Suprapubic skin (tissue), 3 donors: ENCODE results near the gene CCDC137.

Source experiments
- POLR2AphosphoS5 ChIP-seq, 3 donors: sonication (generic); formaldehyde crosslinking; IDR thresholded peaks; one replicate each; pipeline ENCODE4 v1.6.1; 2017; ENCODE audit warnings: antibody characterized with exemption in 3 of 3
- TF ChIP-seq, protein P1 (sequence below), 2 donors: fragments of 200-600 bp in 1 of 2; fragments of 450-650 bp in 1 of 2; sonication (generic) in 1 of 2; IDR thresholded peaks; one replicate each; pipeline ENCODE4 v1.5.1; 2016 to 2019; ENCODE audit warnings: antibody characterized with exemption in 2 of 2, mild to moderate bottlenecking in 1 of 2, moderate library complexity in 1 of 2

DNA sequence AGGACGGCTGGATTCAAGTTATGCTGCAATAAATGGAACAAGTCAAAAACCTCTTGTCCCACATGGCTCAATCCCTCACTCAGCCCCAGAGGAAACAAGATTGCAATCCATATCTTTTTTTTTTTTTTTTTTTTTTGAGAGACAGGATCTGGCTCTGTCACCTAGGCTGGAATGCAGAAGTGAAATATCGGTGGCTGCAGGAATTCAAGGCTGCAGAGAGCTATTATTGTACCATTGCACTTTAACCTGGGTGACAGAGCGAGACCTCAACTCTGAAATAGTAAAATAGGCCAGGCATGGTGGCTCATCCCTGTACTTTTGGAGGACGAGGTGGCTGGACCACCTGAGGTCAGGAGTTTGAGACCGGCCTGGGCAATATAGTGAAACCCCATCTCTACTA, 7.5 kb upstream of the CCDC137 start:
- TF ChIP-seq, protein P1, sequence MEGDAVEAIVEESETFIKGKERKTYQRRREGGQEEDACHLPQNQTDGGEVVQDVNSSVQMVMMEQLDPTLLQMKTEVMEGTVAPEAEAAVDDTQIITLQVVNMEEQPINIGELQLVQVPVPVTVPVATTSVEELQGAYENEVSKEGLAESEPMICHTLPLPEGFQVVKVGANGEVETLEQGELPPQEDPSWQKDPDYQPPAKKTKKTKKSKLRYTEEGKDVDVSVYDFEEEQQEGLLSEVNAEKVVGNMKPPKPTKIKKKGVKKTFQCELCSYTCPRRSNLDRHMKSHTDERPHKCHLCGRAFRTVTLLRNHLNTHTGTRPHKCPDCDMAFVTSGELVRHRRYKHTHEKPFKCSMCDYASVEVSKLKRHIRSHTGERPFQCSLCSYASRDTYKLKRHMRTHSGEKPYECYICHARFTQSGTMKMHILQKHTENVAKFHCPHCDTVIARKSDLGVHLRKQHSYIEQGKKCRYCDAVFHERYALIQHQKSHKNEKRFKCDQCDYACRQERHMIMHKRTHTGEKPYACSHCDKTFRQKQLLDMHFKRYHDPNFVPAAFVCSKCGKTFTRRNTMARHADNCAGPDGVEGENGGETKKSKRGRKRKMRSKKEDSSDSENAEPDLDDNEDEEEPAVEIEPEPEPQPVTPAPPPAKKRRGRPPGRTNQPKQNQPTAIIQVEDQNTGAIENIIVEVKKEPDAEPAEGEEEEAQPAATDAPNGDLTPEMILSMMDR (IDR thresholded peaks at IDR 0.05): no peak
- no peak for TF ChIP-seq POLR2AphosphoS5 (IDR thresholded peaks at IDR 0.05)
